ENCODE measurements around the gene SNRPB2. TPM values are rescaled to one million over a fixed set of nuclear protein-coding genes. Genes with fewer than 3 reads are reported as not detected.

Gene SNRPB2
- total and polyA plus RNA-seq, 9 of the 15 experiments (the other 6 are each of a cell fraction or from before 2014, with no cell fraction given) = 40.0 to 131 (median 89.4) TPM

GRCh38 chr20:16707674-16708073 is 22.2 kb upstream of the SNRPB2 start (continued):
- no peak for TF ChIP-seq C11orf30 (IDR thresholded peaks at IDR 0.05; ENCODE audit: low read depth)
- TF ChIP-seq, protein P1, sequence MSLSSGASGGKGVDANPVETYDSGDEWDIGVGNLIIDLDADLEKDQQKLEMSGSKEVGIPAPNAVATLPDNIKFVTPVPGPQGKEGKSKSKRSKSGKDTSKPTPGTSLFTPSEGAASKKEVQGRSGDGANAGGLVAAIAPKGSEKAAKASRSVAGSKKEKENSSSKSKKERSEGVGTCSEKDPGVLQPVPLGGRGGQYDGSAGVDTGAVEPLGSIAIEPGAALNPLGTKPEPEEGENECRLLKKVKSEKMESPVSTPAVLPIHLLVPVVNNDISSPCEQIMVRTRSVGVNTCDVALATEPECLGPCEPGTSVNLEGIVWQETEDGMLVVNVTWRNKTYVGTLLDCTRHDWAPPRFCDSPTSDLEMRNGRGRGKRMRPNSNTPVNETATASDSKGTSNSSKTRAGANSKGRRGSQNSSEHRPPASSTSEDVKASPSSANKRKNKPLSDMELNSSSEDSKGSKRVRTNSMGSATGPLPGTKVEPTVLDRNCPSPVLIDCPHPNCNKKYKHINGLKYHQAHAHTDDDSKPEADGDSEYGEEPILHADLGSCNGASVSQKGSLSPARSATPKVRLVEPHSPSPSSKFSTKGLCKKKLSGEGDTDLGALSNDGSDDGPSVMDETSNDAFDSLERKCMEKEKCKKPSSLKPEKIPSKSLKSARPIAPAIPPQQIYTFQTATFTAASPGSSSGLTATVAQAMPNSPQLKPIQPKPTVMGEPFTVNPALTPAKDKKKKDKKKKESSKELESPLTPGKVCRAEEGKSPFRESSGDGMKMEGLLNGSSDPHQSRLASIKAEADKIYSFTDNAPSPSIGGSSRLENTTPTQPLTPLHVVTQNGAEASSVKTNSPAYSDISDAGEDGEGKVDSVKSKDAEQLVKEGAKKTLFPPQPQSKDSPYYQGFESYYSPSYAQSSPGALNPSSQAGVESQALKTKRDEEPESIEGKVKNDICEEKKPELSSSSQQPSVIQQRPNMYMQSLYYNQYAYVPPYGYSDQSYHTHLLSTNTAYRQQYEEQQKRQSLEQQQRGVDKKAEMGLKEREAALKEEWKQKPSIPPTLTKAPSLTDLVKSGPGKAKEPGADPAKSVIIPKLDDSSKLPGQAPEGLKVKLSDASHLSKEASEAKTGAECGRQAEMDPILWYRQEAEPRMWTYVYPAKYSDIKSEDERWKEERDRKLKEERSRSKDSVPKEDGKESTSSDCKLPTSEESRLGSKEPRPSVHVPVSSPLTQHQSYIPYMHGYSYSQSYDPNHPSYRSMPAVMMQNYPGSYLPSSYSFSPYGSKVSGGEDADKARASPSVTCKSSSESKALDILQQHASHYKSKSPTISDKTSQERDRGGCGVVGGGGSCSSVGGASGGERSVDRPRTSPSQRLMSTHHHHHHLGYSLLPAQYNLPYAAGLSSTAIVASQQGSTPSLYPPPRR (CRISPR knock-in tag; IDR thresholded peaks at IDR 0.05; ENCODE audit: borderline replicate concordance) = no peak

DNA sequence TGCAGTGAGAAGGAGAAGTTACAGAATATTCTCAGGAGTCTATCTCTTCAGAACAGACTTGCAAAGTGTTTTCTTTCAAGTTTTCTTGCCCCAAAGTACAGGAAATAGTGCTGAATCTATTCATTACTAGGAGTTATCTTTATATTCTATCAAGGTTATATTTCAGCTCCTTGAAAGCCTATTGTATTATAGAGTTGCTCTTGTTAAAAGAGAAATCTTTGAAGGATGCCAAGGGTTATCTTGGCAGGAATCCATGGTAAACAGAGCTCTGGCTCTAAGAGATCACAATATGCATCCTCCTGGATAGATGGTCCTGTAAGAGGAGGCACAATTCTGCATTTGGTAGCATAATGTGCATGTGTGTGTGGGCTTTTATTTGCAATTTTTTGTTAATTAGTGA is 21.2 kb upstream of the SNRPB2 start:
- no peak for ATAC-seq

More for the DNA sequence above, 21.2 kb upstream of the SNRPB2 start:
- H3K79me2 ChIP-seq (ENCODE audit: control insufficient read depth, insufficient read depth, low read length) = no peaks in the 10 kb centered on the region
- H3K4me2 ChIP-seq (ENCODE audit: insufficient read depth, low read length) = no peak overlapping the region
- no peaks in the 10 kb centered on the region for H3K27me3 ChIP-seq (ENCODE audit: control insufficient read depth in 2 of 2, insufficient read depth in 2 of 2, low read length in 2 of 2)
- intact Hi-C loops (cut with micrococcal nuclease) = no loop called here
- H3K9me1 ChIP-seq (ENCODE audit: control insufficient read depth, insufficient read depth, low read length) = no peaks in the 10 kb centered on the region
- TF ChIP-seq ZFPM2 (CRISPR knock-in tag; IDR thresholded peaks at IDR 0.05) (no peak), SMC3 (conservative IDR thresholded peaks at IDR 0.05; ENCODE audit: insufficient read depth, low read depth, low read length) (no peak), SIX5 (IDR thresholded peaks at IDR 0.05; ENCODE audit: borderline replicate concordance in 1 of 2, insufficient read depth in 1 of 2, low read depth in 1 of 2, low read length in 2 of 2) (no peak), SRSF9 (IDR thresholded peaks at IDR 0.05; ENCODE audit: borderline replicate concordance, low read depth, low read length) (no peak), MXD1 (CRISPR knock-in tag; IDR thresholded peaks at IDR 0.05; ENCODE audit: borderline replicate concordance, poor library complexity, severe bottlenecking) (no peak), PREB (CRISPR knock-in tag; IDR thresholded peaks at IDR 0.05) (no peak), MCM2 (IDR thresholded peaks at IDR 0.05; ENCODE audit: low read depth) (no peak), CBFA2T2 (conservative IDR thresholded peaks at IDR 0.05) (no peak), L3MBTL2 (IDR thresholded peaks at IDR 0.05) (no peak), TEAD1 (CRISPR knock-in tag; IDR thresholded peaks at IDR 0.05) (no peak), RUNX1 (IDR thresholded peaks at IDR 0.05; ENCODE audit: low read depth) (no peak), MED1 (CRISPR knock-in tag; IDR thresholded peaks at IDR 0.05; ENCODE audit: borderline replicate concordance) (no peak), BACH1 (tag; IDR thresholded peaks at IDR 0.05) (no peak), FOXK1 (CRISPR knock-in tag; IDR thresholded peaks at IDR 0.05; ENCODE audit: borderline replicate concordance) (no peak)
- H4K20me1 ChIP-seq (replicated peaks; ENCODE audit: control insufficient read depth, insufficient read depth, low read length) = no peaks in the 10 kb centered on the region
- no peaks in the 10 kb centered on the region for H3K4me1 ChIP-seq (replicated peaks in 1 of 2; ENCODE audit: control insufficient read depth in 2 of 2, insufficient read depth in 2 of 2, low read length in 2 of 2)
- ChIA-PET CTCF (ENCODE audit: low intra/inter-chr PET ratio) (interaction anchor here (0.6 kb wide), 1 partner anchor 23 kb away, joined by 3 read pairs; no protein-coding TSS in a partner anchor), POLR2A (no interaction called here)
- H3K4me3 ChIP-seq = no peak overlapping the region
- no TSS peak for BruUV-seq (replicated peaks)
- H2AFZ ChIP-seq (ENCODE audit: low read depth, low read length) = no peak overlapping the region
- in situ Hi-C loops (cut with MboI) = no loop called here
- no peaks in the 10 kb centered on the region for H3K36me3 ChIP-seq (ENCODE audit: control insufficient read depth, insufficient read depth, low read length)
- no peak overlapping the region for H3K27ac ChIP-seq (ENCODE audit: extremely low read depth, low read depth, low read length)
- no peak for FAIRE-seq
- H3K9me3 ChIP-seq (replicated peaks; ENCODE audit: control insufficient read depth, insufficient read depth, low read depth, low read length) = no peaks in the 10 kb centered on the region
- H3K9ac ChIP-seq (ENCODE audit: insufficient read depth in 1 of 2, low read depth in 2 of 2, low read length in 2 of 2) = no peak overlapping the region
- no peak for DNase-seq (ENCODE audit: extremely low read depth in 1 of 4, low spot score in 3 of 4)

Data from K562 (cell line).